Activated CD4-positive, alpha-beta T cell treated with anti-CD3 and anti-CD28 coated beads, Interleukin-2, amount 10 ng/mL, durations not matched to agents 24 days and 14 days (primary cell): ENCODE data around the gene MYB. TPM values are rescaled to one million over a fixed set of nuclear protein-coding genes. Genes with fewer than 3 reads are reported as not detected.

Experiments used
- DNase-seq: peaks from one replicate; pipeline ENCODE4 v3.0.0; 2022
- H3K27ac Mint-ChIP-seq: one replicate; pipeline ENCODE4 v1.8.0; 2022; ENCODE audit warnings: mild to moderate bottlenecking, mixed read lengths
- H3K27me3 Mint-ChIP-seq: one replicate; pipeline ENCODE4 v1.8.0; 2022; ENCODE audit warnings: mixed read lengths
- H3K36me3 Mint-ChIP-seq: one replicate; pipeline ENCODE4 v1.8.0; 2022; ENCODE audit warnings: low read depth, mild to moderate bottlenecking, mixed read lengths
- H3K4me1 Mint-ChIP-seq: one replicate; pipeline ENCODE4 v1.8.0; 2021; ENCODE audit warnings: mixed read lengths
- H3K4me3 Mint-ChIP-seq: one replicate; pipeline ENCODE4 v1.8.0; 2022; ENCODE audit warnings: mild to moderate bottlenecking, moderate library complexity, mixed read lengths
- H3K9me3 Mint-ChIP-seq: one replicate; pipeline ENCODE4 v1.8.0; 2021; ENCODE audit warnings: mixed read lengths
- intact Hi-C: fragments of 100-400 bp; cut with micrococcal nuclease; formaldehyde crosslinking; loops from one replicate; pipeline ENCODE4 v1.15.1; 2023
- total RNA-seq: library from RNA; stranded (reverse); gene quantifications from 2 replicates; pipeline ENCODE4 v1.2.3, GENCODE V29; 2022

The MYB gene
- total RNA-seq, 1 donor from 2014 or later = 44.2 TPM

DNA sequence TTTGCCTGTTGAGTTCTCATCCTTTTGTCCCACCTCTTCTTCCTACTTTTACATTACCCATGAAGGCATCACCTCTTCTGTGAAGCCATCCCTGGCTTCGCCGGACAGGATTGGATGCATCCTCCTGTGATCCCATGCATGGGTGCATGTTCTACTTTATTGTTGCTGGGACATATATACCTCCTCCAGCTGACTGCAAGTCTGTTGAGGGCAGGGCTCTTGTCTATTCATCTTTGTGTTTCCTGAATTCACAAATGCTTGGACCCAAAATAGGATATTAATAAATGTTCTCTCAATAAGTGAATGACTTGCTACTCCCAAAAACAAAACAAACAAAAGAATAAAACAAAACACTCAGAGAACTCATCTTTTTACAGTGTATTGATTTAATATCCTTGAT is 5.1 kb downstream of the MYB start:
- Mint-ChIP-seq H3K4me3 (no peak overlapping the region), H3K27ac (peak overlapping the region; percentile 14), H3K36me3 (peaks cover 51% of the 10 kb centered on the region), H3K27me3 (no peaks in the 10 kb centered on the region), H3K4me1 (peaks cover 40% of the 10 kb centered on the region), H3K9me3 (no peaks in the 10 kb centered on the region)
- intact Hi-C loops = no loop called here
- DNase-seq = no peak

DNA sequence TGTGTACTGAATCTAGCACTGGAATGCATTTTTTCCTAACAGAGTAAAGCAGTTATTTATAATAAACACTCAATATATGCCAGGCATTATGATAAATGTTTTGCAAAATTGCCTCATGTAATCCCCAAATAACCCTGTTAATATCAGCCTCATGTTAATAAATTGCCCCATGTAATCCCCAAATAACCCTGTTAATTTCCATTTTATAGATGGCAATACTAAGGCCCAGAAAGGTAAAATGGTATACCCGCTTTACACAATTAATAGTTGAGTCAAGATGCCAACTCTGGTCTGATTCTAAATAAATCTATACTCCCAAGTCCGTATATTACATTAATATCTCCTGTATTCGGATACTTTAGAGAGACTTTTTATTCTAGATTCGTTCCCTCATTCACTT is 6.3 kb downstream of the MYB start:
- no peak overlapping the region for H3K27ac Mint-ChIP-seq
- peaks cover 38% of the 10 kb centered on the region for H3K4me1 Mint-ChIP-seq
- intact Hi-C loops = no loop called here
- H3K4me3 Mint-ChIP-seq = no peak overlapping the region
- H3K9me3 Mint-ChIP-seq = no peaks in the 10 kb centered on the region
- DNase-seq = no peak
- peaks cover 55% of the 10 kb centered on the region for H3K36me3 Mint-ChIP-seq
- H3K27me3 Mint-ChIP-seq = no peaks in the 10 kb centered on the region

- Mint-ChIP-seq H3K36me3 (peaks cover 62% of the 10 kb centered on the region), H3K4me3 (no peak overlapping the region), H3K27me3 (no peaks in the 10 kb centered on the region), H3K27ac (peak overlapping the region; percentile 53), H3K9me3 (no peaks in the 10 kb centered on the region), H3K4me1 (peaks cover 39% of the 10 kb centered on the region)
- intact Hi-C loops = no loop called here
- no peak for DNase-seq
Observed at GRCh38 chr6:135188718-135189117, 7.6 kb downstream of the MYB start.

DNA sequence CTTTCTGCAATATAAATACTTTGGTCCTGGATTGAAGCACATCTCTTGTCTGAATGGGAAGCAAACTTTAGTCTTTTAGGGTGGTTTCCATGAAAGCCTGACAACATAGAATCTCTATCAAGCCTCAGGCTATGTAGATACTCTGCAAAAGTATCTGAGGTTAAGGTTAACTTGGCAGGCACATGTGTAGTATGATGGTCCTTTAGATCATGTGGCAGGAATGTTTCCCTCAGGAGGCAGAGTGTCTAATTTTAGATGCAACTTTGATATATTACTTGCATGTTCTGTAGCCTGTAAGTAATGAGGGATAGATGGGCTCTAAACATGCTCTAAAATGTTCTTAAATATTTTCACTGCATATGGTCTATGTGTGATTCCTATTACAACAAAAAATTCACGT is 8.2 kb downstream of the MYB start:
- no peak for DNase-seq
- intact Hi-C loops = no loop called here
- Mint-ChIP-seq H3K4me3 (no peak overlapping the region), H3K36me3 (peaks cover 68% of the 10 kb centered on the region), H3K4me1 (peaks cover 41% of the 10 kb centered on the region), H3K9me3 (no peaks in the 10 kb centered on the region), H3K27me3 (no peaks in the 10 kb centered on the region), H3K27ac (peak overlapping the region; percentile 53)

- peaks cover 42% of the 10 kb centered on the region for H3K4me1 Mint-ChIP-seq
- no peak for DNase-seq
- peaks cover 76% of the 10 kb centered on the region for H3K36me3 Mint-ChIP-seq
- no peaks in the 10 kb centered on the region for H3K27me3 Mint-ChIP-seq
- H3K4me3 Mint-ChIP-seq = no peak overlapping the region
- intact Hi-C loops = no loop called here
- no peaks in the 10 kb centered on the region for H3K9me3 Mint-ChIP-seq
- peak overlapping the region; percentile 8 for H3K27ac Mint-ChIP-seq
Observed at GRCh38 chr6:135191508-135192255, 10.6 kb downstream of the MYB start.

GRCh38 chr6:135192256-135193174 is 11.4 kb downstream of the MYB start:
- Mint-ChIP-seq H3K9me3 (no peaks in the 10 kb centered on the region), H3K4me1 (peaks cover 49% of the 10 kb centered on the region), H3K4me3 (no peak overlapping the region), H3K36me3 (peaks cover 78% of the 10 kb centered on the region), H3K27ac (no peak overlapping the region), H3K27me3 (no peaks in the 10 kb centered on the region)
- intact Hi-C loops = no loop called here
- DNase-seq = no peak

DNA sequence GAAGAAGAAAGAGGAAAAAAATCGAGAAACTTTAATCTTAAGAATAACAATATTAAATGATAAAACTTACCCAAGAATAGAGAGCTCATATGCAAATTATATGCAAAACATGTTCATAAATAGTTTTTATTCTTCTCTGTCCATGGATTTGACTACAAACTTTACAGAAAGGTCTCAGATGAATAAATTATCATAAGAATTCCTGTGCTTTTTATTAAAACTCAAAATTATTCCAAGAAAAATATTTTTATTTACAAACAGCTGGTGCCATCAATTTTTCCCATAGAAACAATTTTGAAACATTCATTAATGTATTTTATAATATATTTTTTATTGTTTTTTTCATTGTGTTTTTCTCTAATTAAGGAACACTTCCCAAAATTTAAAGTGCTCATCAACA is 12.1 kb downstream of the MYB start:
- Mint-ChIP-seq H3K4me1 (peaks cover 48% of the 10 kb centered on the region), H3K4me3 (no peak overlapping the region), H3K36me3 (peaks cover 77% of the 10 kb centered on the region), H3K9me3 (no peaks in the 10 kb centered on the region), H3K27me3 (no peaks in the 10 kb centered on the region), H3K27ac (no peak overlapping the region)
- no peak for DNase-seq
- intact Hi-C loops = no loop called here

- no peaks in the 10 kb centered on the region for H3K27me3 Mint-ChIP-seq
- no peak overlapping the region for H3K27ac Mint-ChIP-seq
- DNase-seq = no peak
- peaks cover 69% of the 10 kb centered on the region for H3K36me3 Mint-ChIP-seq
- peaks cover 36% of the 10 kb centered on the region for H3K4me1 Mint-ChIP-seq
- no peak overlapping the region for H3K4me3 Mint-ChIP-seq
- H3K9me3 Mint-ChIP-seq = no peaks in the 10 kb centered on the region
- intact Hi-C loops = loop anchor here (5.0 kb wide), 1 partner anchor 227 kb away; no protein-coding TSS in a partner anchor
Observed at GRCh38 chr6:135195041-135195440, 13.9 kb downstream of the MYB start.

GRCh38 chr6:135195522-135195921 is 14.4 kb downstream of the MYB start:
- intact Hi-C loops = loop anchor here (5.0 kb wide), 1 partner anchor 227 kb away; no protein-coding TSS in a partner anchor
- no peaks in the 10 kb centered on the region for H3K9me3 Mint-ChIP-seq
- H3K27me3 Mint-ChIP-seq = no peaks in the 10 kb centered on the region
- peaks cover 35% of the 10 kb centered on the region for H3K4me1 Mint-ChIP-seq
- no peak for DNase-seq
- H3K36me3 Mint-ChIP-seq = peaks cover 71% of the 10 kb centered on the region
- no peak overlapping the region for H3K4me3 Mint-ChIP-seq
- H3K27ac Mint-ChIP-seq = peak overlapping the region; percentile 62

- H3K27ac Mint-ChIP-seq = peak overlapping the region; percentile 78
- intact Hi-C loops = loop anchor here (1.0 to 5.0 kb wide), 4 partner anchors 14 to 225 kb away; no protein-coding TSS in a partner anchor
- no peak for DNase-seq
- peaks cover 32% of the 10 kb centered on the region for H3K4me1 Mint-ChIP-seq
- H3K4me3 Mint-ChIP-seq = peak overlapping the region; percentile 45
- H3K27me3 Mint-ChIP-seq = no peaks in the 10 kb centered on the region
- peaks cover 70% of the 10 kb centered on the region for H3K36me3 Mint-ChIP-seq
- no peaks in the 10 kb centered on the region for H3K9me3 Mint-ChIP-seq
Observed at GRCh38 chr6:135196739-135197510, 15.8 kb downstream of the MYB start.

DNA sequence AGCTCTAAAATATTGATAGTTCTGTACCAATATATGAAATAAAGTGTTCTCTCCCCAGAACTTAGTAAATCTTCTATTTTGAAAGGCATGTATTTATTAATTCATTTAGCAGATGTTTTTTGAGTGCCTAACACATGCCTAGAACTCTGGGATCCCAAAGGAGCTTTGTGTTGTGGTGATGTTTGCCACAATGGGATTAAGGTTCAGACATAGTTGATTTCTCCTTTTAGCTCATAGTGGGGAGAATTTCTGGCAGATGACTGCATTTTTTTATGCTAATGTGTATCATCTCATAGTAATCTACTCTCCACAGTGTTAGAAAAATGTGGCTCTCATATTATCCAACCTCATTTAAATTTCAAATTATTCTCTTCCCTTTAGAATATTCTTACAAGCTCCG is 21.7 kb downstream of the MYB start:
- Mint-ChIP-seq H3K4me3 (no peak overlapping the region), H3K36me3 (peaks cover 51% of the 10 kb centered on the region), H3K4me1 (no peaks in the 10 kb centered on the region), H3K9me3 (no peaks in the 10 kb centered on the region), H3K27me3 (no peaks in the 10 kb centered on the region), H3K27ac (no peak overlapping the region)
- DNase-seq = no peak
- intact Hi-C loops = no loop called here

GRCh38 chr6:135204951-135205350 is 23.8 kb downstream of the MYB start:
- H3K27ac Mint-ChIP-seq = no peak overlapping the region
- H3K4me1 Mint-ChIP-seq = peaks cover 9% of the 10 kb centered on the region
- H3K27me3 Mint-ChIP-seq = no peaks in the 10 kb centered on the region
- DNase-seq = no peak
- intact Hi-C loops = no loop called here
- peaks cover 56% of the 10 kb centered on the region for H3K36me3 Mint-ChIP-seq
- no peaks in the 10 kb centered on the region for H3K9me3 Mint-ChIP-seq
- no peak overlapping the region for H3K4me3 Mint-ChIP-seq

GRCh38 chr6:135209803-135210202 is 28.7 kb downstream of the MYB start:
- intact Hi-C loops = loop anchor here (2.0 kb wide), 1 partner anchor 27 kb away; no protein-coding TSS in a partner anchor
- no peaks in the 10 kb centered on the region for H3K9me3 Mint-ChIP-seq
- peak; percentile 73 for DNase-seq
- no peaks in the 10 kb centered on the region for H3K27me3 Mint-ChIP-seq
- peak overlapping the region; percentile 68 for H3K27ac Mint-ChIP-seq
- peak overlapping the region; percentile 73 for H3K4me3 Mint-ChIP-seq
- peaks cover 38% of the 10 kb centered on the region for H3K4me1 Mint-ChIP-seq
- peaks cover 50% of the 10 kb centered on the region for H3K36me3 Mint-ChIP-seq
